HCT116 (cell line): Measurements from ENCODE around the gene HIRIP3. TPM values are rescaled to one million over a fixed set of nuclear protein-coding genes. Genes with fewer than 3 reads are reported as not detected.

Experiments
- ATAC-seq: fragments of 200-7000 bp; cut with Tn5 transposase; 2 replicates; pipeline ENCODE4 v1.9.1; 2020; ENCODE audit warnings: mild to moderate bottlenecking, moderate library complexity
- BruUV-seq: library from RNA; stranded (reverse); fragments of 400-500 nt; replicated peaks from 2 replicates; lab custom pipeline; 2021; lab: Mats Ljungman, UMichigan
- CTCF ChIA-PET: fragments of 300-600 bp; sonication (Branson Sonifier 250); formaldehyde crosslinking; loops from one replicate; lab custom pipeline; 2021; ENCODE audit warnings: antibody characterized with exemption; lab: Charles Lee
- POLR2A ChIA-PET: fragments of 300-600, 350-600 bp; sonication (Branson Sonifier 250); formaldehyde crosslinking; loops from one replicate; lab custom pipeline; 2021; ENCODE audit warnings: antibody characterized with exemption; lab: Charles Lee
- RAD21 ChIA-PET, 2 experiments: fragments of 300-600 bp; sonication (Branson Sonifier 250); formaldehyde crosslinking; loops; one replicate each; lab custom pipeline; 2023; ENCODE audit warnings: low total read pairs in 2 of 2; ENCODE audit not compliant: uncharacterized antibody in 2 of 2, unreplicated experiment in 2 of 2, low non-redundant PET in 1 of 2; lab: Charles Lee
- DNase-seq: peaks from one replicate; pipeline ENCODE4 v3.0.0-alpha.2; 2010; ENCODE audit warnings: low read depth, low spot score
- H2AFZ ChIP-seq: fragments of 200-600 bp; shearing (Covaris generic), sonication (generic); 2 replicates; pipeline ENCODE4 v1.6.1; 2017; ENCODE audit warnings: low read depth, mixed run types, mixed read lengths, antibody characterized with exemption, low read length; ENCODE audit not compliant: poor library complexity, severe bottlenecking
- H3K27ac ChIP-seq: 2 replicates; pipeline ENCODE4 v1.5.1; 2012; ENCODE audit warnings: low read depth, low read length
- H3K27me3 ChIP-seq: fragments of 200-600 bp; sonication (generic); 2 replicates; pipeline ENCODE4 v1.6.1; 2016; ENCODE audit warnings: mixed run types, low read length, mixed read lengths; ENCODE audit not compliant: insufficient read depth
- H3K36me3 ChIP-seq, 2 experiments: fragments of 200-500 bp in 1 of 2; fragments of 200-600 bp in 1 of 2; sonication (Bioruptor generic) in 1 of 2; sonication (generic) in 1 of 2; 2 replicates each; pipeline versions ENCODE4 v1.5.1 to v1.6.1; 2014 to 2016; ENCODE audit warnings: low read length in 2 of 2, inconsistent platforms in 1 of 2, mixed read lengths in 1 of 2, mixed run types in 1 of 2; ENCODE audit not compliant: insufficient read depth in 2 of 2, control insufficient read depth in 1 of 2
- H3K4me1 ChIP-seq, 2 experiments: fragments of 200-600 bp in 1 of 2; sonication (generic) in 1 of 2; 2 replicates each; pipeline versions ENCODE4 v1.5.1 to v1.6.1; 2012 to 2017; ENCODE audit warnings: low read length in 2 of 2, inconsistent platforms in 1 of 2, mild to moderate bottlenecking in 1 of 2, mixed read lengths in 1 of 2, mixed run types in 1 of 2, moderate library complexity in 1 of 2; ENCODE audit not compliant: insufficient read depth in 2 of 2, control insufficient read depth in 1 of 2
- H3K4me2 ChIP-seq: fragments of 200-600 bp; sonication (generic); 2 replicates; pipeline ENCODE4 v1.6.1; 2017; ENCODE audit warnings: mixed run types, low read length, mixed read lengths
- H3K4me3 ChIP-seq, 2 experiments: fragments of 200-600 bp in 1 of 2; sonication (generic) in 1 of 2; replicated peaks in 1 of 2; 2 replicates each; pipeline ENCODE4 v1.5.1; 2011 to 2016; ENCODE audit warnings: low read length in 2 of 2, control low read depth in 1 of 2, low read depth in 1 of 2, mild to moderate bottlenecking in 1 of 2, mixed read lengths in 1 of 2, mixed run types in 1 of 2
- H3K79me2 ChIP-seq: fragments of 200-600 bp; sonication (generic); 2 replicates; pipeline ENCODE4 v1.6.1; 2017; ENCODE audit warnings: mild to moderate bottlenecking, mixed run types, low read length, moderate library complexity, mixed read lengths; ENCODE audit not compliant: insufficient read depth
- H3K9ac ChIP-seq: fragments of 200-600 bp; sonication (generic); 2 replicates; pipeline ENCODE4 v1.6.1; 2016; ENCODE audit warnings: low read length, mixed read lengths
- H3K9me2 ChIP-seq: fragments of 200-600 bp; sonication (generic), shearing (Covaris generic); 2 replicates; pipeline ENCODE4 v1.6.1; 2017; ENCODE audit warnings: mixed run types, mild to moderate bottlenecking, moderate library complexity; ENCODE audit not compliant: insufficient read depth
- H3K9me3 ChIP-seq, 2 experiments: fragments of 200-500 bp in 1 of 2; fragments of 200-600 bp in 1 of 2; sonication (Bioruptor generic) in 1 of 2; sonication (generic) in 1 of 2; 2 replicates each; pipeline ENCODE4 v1.6.1; 2014 to 2017; ENCODE audit warnings: low read length in 2 of 2, mixed read lengths in 2 of 2, inconsistent platforms in 1 of 2, low read depth in 1 of 2, mild to moderate bottlenecking in 1 of 2, mixed run types in 1 of 2, moderate library complexity in 1 of 2; ENCODE audit not compliant: control insufficient read depth in 1 of 2, insufficient read depth in 1 of 2
- H4K20me1 ChIP-seq: fragments of 200-600 bp; sonication (generic), shearing (Covaris generic); 2 replicates; pipeline ENCODE4 v1.6.1; 2017; ENCODE audit warnings: mixed run types, mild to moderate bottlenecking, moderate library complexity; ENCODE audit not compliant: insufficient read depth
- CBX3 ChIP-seq: IDR thresholded peaks from 2 replicates; pipeline ENCODE4 v1.6.1; 2012; ENCODE audit warnings: low read depth
- CEBPB ChIP-seq: IDR thresholded peaks from 2 replicates; pipeline ENCODE4 v1.6.1; 2012; ENCODE audit warnings: low read depth
- EGR1 ChIP-seq: IDR thresholded peaks from 2 replicates; pipeline ENCODE4 v1.6.1; 2012; ENCODE audit warnings: low read depth
- EZH2 ChIP-seq: fragments of 200-600 bp; sonication (generic); IDR thresholded peaks from 2 replicates; pipeline ENCODE4 v1.6.1; 2017; ENCODE audit warnings: antibody characterized with exemption, mixed run types
- EZH2phosphoT487 ChIP-seq: fragments of 200-600 bp; IDR thresholded peaks from 2 replicates; pipeline ENCODE4 v1.6.1; 2018; ENCODE audit warnings: antibody characterized with exemption, borderline replicate concordance
- FOSL1 ChIP-seq: IDR thresholded peaks from 2 replicates; pipeline ENCODE4 v1.6.1; 2012; ENCODE audit warnings: low read depth
- JUND ChIP-seq: IDR thresholded peaks from 2 replicates; pipeline ENCODE4 v1.6.1; 2012
- POLR2A ChIP-seq: IDR thresholded peaks from 2 replicates; pipeline ENCODE4 v1.7.0; 2011; ENCODE audit warnings: borderline replicate concordance; ENCODE audit not compliant: insufficient read depth, insufficient read length; ENCODE audit errors: extremely low read depth
- RAD21 ChIP-seq: IDR thresholded peaks from 2 replicates; pipeline ENCODE4 v1.6.1; 2012; ENCODE audit warnings: low read depth, mild to moderate bottlenecking
- SIN3A ChIP-seq: IDR thresholded peaks from 2 replicates; pipeline ENCODE4 v1.6.1; 2012; ENCODE audit warnings: low read depth
- SP1 ChIP-seq: IDR thresholded peaks from 2 replicates; pipeline ENCODE4 v1.6.1; 2012; ENCODE audit warnings: low read depth
- SRF ChIP-seq: IDR thresholded peaks from 2 replicates; pipeline ENCODE4 v1.6.1; 2012; ENCODE audit warnings: low read depth
- TCF7L2 ChIP-seq: IDR thresholded peaks from 2 replicates; pipeline ENCODE4 v1.7.0; 2011; ENCODE audit warnings: borderline replicate concordance, inconsistent platforms; ENCODE audit not compliant: insufficient read depth, insufficient read length; ENCODE audit errors: extremely low read depth
- ZFX ChIP-seq: fragments of 450-650 bp; IDR thresholded peaks from 2 replicates; pipeline ENCODE4 v1.6.1; 2017
- ZNF274 ChIP-seq: fragments of 200-500 bp; sonication (Bioruptor generic); IDR thresholded peaks from 2 replicates; pipeline ENCODE4 v1.6.1; 2014; ENCODE audit warnings: mild to moderate bottlenecking, low read depth, low read length, inconsistent platforms
- intact Hi-C: fragments of 100-400 bp; cut with micrococcal nuclease; formaldehyde crosslinking; loops from 2 replicates; pipeline ENCODE4 v1.10.0; 2022
- total RNA-seq: library from RNA; stranded (reverse); gene quantifications from one replicate; pipeline ENCODE4 v1.2.1, GENCODE V29; 2021; ENCODE audit not compliant: unreplicated experiment
- TF ChIP-seq, protein P1 (sequence below): IDR thresholded peaks from 2 replicates; pipeline ENCODE4 v1.6.1; 2012
- TF ChIP-seq, protein P2 (sequence below), 3 experiments: fragments of 200-600 bp in 1 of 3; sonication (generic) in 1 of 3; IDR thresholded peaks in 2 of 3; conservative IDR thresholded peaks in 1 of 3; 2 replicates each; pipeline ENCODE4 v1.5.1; 2012 to 2017; ENCODE audit warnings: low read depth in 2 of 3, low read length in 2 of 3, antibody characterized with exemption in 1 of 3, borderline replicate concordance in 1 of 3, control low read depth in 1 of 3, mild to moderate bottlenecking in 1 of 3, mixed read lengths in 1 of 3, mixed run types in 1 of 3, moderate library complexity in 1 of 3; ENCODE audit not compliant: insufficient read depth in 1 of 3
- TF ChIP-seq, protein P3 (sequence below): IDR thresholded peaks from 2 replicates; pipeline ENCODE4 v1.6.1; 2012
- TF ChIP-seq, protein P4 (sequence below): IDR thresholded peaks from 2 replicates; pipeline ENCODE4 v1.6.1; 2012; ENCODE audit warnings: low read depth

HIRIP3 gene
- total RNA-seq, 1 experiment from 2014 or later = 21.8 TPM

DNA sequence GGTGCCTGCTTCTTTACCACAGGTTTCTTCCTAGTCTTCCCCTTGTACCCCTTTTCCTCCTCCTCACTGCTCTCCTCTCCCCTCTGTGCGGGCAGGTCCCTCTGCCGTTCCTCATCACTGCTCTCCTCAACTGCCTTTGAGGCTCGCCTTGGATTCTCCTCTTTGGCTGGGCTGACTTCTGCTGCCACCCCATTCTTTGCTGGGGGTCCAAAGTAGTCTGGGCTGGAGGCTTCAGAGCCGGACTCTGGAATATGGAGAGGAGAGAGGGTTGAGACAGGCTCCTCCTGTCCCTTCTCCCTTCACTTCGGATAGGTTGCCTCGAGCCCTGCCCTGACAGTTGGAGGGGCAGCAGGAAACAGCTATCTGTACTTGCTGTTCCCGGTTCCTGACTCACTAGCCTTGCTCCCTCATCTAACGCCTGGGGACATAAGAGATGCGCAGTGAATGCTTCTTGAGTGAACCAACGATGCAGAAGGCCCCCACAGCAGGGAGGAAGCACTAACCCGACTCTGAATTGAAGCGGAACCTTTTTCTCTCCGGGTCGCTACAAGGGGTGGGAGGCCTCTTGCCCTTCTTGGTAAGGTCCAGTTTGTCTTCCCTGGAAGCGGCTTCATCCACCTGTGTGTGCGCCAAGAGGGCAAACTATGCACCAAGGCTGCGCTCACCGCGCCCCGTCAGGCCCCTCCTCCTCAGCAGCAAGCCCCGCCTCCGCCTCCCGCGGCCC lies 655 bp downstream of the HIRIP3 start:
- H3K27me3 ChIP-seq = no peaks in the 10 kb centered on the region
- ChIA-PET POLR2A (interaction anchor here (0.8 to 1.2 kb wide), 3 partner anchors 18 to 95 kb away, joined by 3 read pairs; partner anchors contain the start of genes ASPHD1, SEZ6L2 and TMEM219), RAD21 (no interaction called here)
- BruUV-seq = TSS peak; percentile 76
- peak overlapping the region; percentile 92 for H3K4me2 ChIP-seq
- TF ChIP-seq POLR2A (no peak), EGR1 (no peak), CEBPB (no peak), JUND (no peak), FOSL1 (no peak), SRF (no peak), ZFX (no peak), ZNF274 (no peak), TCF7L2 (no peak), EZH2phosphoT487 (no peak), RAD21 (no peak), SIN3A (no peak), SP1 (no peak), CBX3 (no peak), EZH2 (no peak)
- TF ChIP-seq, protein P1, sequence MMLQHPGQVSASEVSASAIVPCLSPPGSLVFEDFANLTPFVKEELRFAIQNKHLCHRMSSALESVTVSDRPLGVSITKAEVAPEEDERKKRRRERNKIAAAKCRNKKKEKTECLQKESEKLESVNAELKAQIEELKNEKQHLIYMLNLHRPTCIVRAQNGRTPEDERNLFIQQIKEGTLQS = no peak
- TF ChIP-seq, protein P2, sequence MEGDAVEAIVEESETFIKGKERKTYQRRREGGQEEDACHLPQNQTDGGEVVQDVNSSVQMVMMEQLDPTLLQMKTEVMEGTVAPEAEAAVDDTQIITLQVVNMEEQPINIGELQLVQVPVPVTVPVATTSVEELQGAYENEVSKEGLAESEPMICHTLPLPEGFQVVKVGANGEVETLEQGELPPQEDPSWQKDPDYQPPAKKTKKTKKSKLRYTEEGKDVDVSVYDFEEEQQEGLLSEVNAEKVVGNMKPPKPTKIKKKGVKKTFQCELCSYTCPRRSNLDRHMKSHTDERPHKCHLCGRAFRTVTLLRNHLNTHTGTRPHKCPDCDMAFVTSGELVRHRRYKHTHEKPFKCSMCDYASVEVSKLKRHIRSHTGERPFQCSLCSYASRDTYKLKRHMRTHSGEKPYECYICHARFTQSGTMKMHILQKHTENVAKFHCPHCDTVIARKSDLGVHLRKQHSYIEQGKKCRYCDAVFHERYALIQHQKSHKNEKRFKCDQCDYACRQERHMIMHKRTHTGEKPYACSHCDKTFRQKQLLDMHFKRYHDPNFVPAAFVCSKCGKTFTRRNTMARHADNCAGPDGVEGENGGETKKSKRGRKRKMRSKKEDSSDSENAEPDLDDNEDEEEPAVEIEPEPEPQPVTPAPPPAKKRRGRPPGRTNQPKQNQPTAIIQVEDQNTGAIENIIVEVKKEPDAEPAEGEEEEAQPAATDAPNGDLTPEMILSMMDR (IDR thresholded peaks at IDR 0.05 in 2 of 3, conservative IDR thresholded peaks at IDR 0.05 in 1 of 3; ENCODE audit: borderline replicate concordance in 1 of 3, insufficient read depth in 1 of 3, low read depth in 2 of 3, low read length in 2 of 3) = no peak
- TF ChIP-seq, protein P3, sequence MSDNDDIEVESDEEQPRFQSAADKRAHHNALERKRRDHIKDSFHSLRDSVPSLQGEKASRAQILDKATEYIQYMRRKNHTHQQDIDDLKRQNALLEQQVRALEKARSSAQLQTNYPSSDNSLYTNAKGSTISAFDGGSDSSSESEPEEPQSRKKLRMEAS = no peak
- TF ChIP-seq, protein P4, sequence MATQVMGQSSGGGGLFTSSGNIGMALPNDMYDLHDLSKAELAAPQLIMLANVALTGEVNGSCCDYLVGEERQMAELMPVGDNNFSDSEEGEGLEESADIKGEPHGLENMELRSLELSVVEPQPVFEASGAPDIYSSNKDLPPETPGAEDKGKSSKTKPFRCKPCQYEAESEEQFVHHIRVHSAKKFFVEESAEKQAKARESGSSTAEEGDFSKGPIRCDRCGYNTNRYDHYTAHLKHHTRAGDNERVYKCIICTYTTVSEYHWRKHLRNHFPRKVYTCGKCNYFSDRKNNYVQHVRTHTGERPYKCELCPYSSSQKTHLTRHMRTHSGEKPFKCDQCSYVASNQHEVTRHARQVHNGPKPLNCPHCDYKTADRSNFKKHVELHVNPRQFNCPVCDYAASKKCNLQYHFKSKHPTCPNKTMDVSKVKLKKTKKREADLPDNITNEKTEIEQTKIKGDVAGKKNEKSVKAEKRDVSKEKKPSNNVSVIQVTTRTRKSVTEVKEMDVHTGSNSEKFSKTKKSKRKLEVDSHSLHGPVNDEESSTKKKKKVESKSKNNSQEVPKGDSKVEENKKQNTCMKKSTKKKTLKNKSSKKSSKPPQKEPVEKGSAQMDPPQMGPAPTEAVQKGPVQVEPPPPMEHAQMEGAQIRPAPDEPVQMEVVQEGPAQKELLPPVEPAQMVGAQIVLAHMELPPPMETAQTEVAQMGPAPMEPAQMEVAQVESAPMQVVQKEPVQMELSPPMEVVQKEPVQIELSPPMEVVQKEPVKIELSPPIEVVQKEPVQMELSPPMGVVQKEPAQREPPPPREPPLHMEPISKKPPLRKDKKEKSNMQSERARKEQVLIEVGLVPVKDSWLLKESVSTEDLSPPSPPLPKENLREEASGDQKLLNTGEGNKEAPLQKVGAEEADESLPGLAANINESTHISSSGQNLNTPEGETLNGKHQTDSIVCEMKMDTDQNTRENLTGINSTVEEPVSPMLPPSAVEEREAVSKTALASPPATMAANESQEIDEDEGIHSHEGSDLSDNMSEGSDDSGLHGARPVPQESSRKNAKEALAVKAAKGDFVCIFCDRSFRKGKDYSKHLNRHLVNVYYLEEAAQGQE = no peak
- TF ChIP-seq, all 23 proteins: peak for 0
- H3K27ac ChIP-seq = peak overlapping the region; percentile 88
- DNase-seq = no peak
- peak overlapping the region; percentile 83 to 95 for H3K4me3 ChIP-seq
- peaks cover 11% of the 10 kb centered on the region for H3K79me2 ChIP-seq
- peak; percentile 64 for ATAC-seq
- no peaks in the 10 kb centered on the region for H3K9me3 ChIP-seq
- H3K9ac ChIP-seq = peak overlapping the region; percentile 86
- CTCF ChIA-PET = no interaction called here
- no peak overlapping the region for H2AFZ ChIP-seq
- intact Hi-C loops = no loop called here
- H3K4me1 ChIP-seq = peaks cover 9 to 27% of the 10 kb centered on the region in 2 experiments
- no peaks in the 10 kb centered on the region for H4K20me1 ChIP-seq
- peaks cover 12 to 25% of the 10 kb centered on the region in 2 experiments for H3K36me3 ChIP-seq
- no peaks in the 10 kb centered on the region for H3K9me2 ChIP-seq
